ENCODE results near the gene MRPS18C.
"Not testable (repeated sequence)": the region's sequence is repeated elsewhere in the genome, so short reads cannot be mapped to it uniquely, and the experiment has no call there.

GRCh38 chr4:83501671-83502070, 45.8 kb downstream of the MRPS18C start:
- not testable (repeated sequence) for TF ChIP-seq CTCF, EZH2phosphoT487, EZH2 (IDR thresholded peaks at IDR 0.05)
